Measurements from ENCODE around the gene TERT. TPM values are rescaled to one million over a fixed set of nuclear protein-coding genes. Genes with fewer than 3 reads are reported as not detected.
"Not testable (repeated sequence)": the region's sequence is repeated elsewhere in the genome, so short reads cannot be mapped to it uniquely, and the experiment has no call there.

Gene TERT
- total RNA-seq, 2 donors from 2014 or later, result 0.72 to 13.7 TPM

DNA sequence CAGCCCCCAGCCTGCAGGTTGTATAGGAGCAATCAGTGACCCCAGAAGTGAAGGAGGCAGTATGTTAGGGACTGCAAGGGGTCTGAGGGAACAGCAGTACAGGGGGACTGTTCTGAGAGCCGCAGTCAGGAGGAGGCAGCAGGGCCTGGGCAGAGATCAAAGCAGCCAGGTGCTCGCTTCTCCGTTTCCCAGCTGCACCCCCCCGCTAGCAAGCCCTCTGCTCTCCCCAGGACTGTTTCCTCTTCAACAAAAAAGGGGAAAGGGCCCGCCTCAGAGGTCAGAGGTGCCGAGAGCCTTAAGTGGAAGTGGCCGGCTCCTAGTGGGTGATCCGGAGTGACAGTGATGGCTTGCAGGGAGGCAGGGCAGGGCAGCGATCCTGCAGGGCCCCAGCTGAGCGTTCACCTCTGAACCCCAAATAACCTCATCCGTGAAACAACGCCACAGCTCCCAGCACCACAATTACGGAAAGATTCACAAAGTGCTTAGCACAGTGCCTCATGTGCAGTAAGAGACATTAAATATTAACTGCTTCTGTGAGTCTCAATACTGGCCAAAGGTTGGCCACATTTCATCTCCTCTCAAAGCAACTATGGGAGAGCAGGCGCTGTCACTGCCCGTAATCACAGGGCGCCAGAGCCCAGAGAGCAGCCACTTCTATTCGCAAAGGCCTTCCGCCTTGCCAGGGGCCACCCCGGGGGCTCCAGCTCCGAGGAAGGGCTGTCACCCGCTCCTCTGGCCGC is 42.1 kb upstream of the TERT start:
- DNase-seq, result no peak
- intact Hi-C loops (cut with DNase I), result no loop called here
- H3K27ac ChIP-seq, result no peak overlapping the region

DNA sequence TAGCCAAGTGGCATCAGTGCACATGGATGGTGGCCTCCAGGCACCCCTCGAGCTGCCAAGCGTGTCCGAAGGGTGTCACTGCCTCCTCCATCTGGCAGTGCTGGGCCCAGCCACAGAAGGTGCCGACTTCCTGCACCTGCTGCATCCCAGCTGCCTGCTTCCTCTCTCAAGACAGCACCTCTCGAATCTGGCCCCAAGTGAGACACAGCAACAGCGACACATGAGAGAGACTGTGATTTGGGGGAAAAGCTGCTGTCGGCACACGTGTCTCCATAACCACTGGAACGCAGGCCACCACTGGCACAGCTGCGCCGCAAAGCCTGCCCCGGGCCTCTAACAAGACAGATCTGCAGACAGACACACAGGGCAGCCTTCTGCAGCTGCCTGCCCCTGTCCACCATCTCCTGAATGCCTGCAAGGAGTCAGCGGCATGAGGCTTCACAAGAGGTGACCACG is 41.3 kb upstream of the TERT start:
- Histone ChIP-seq H3K9ac (ENCODE audit: low read depth in 2 of 2, low read length in 2 of 2) (no peak overlapping the region), H3K4me1 (no peaks in the 10 kb centered on the region), H3K27me3 (no peaks in the 10 kb centered on the region), H3K4me3 (no peak overlapping the region), H3K9me3 (no peaks in the 10 kb centered on the region), H3K36me3 (peaks cover 16% of the 10 kb centered on the region), H3K27ac (no peak overlapping the region)
- TF ChIP-seq, protein P1, sequence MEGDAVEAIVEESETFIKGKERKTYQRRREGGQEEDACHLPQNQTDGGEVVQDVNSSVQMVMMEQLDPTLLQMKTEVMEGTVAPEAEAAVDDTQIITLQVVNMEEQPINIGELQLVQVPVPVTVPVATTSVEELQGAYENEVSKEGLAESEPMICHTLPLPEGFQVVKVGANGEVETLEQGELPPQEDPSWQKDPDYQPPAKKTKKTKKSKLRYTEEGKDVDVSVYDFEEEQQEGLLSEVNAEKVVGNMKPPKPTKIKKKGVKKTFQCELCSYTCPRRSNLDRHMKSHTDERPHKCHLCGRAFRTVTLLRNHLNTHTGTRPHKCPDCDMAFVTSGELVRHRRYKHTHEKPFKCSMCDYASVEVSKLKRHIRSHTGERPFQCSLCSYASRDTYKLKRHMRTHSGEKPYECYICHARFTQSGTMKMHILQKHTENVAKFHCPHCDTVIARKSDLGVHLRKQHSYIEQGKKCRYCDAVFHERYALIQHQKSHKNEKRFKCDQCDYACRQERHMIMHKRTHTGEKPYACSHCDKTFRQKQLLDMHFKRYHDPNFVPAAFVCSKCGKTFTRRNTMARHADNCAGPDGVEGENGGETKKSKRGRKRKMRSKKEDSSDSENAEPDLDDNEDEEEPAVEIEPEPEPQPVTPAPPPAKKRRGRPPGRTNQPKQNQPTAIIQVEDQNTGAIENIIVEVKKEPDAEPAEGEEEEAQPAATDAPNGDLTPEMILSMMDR (IDR thresholded peaks at IDR 0.05), result no peak
- intact Hi-C loops (cut with DNase I), result no loop called here
- no peak for DNase-seq

More for the DNA sequence above, 42.1 kb upstream of the TERT start:
- no peaks in the 10 kb centered on the region for H3K27me3 ChIP-seq
- H3K4me3 ChIP-seq, result no peak overlapping the region
- no peaks in the 10 kb centered on the region for H3K4me1 ChIP-seq
- TF ChIP-seq, protein P1 (IDR thresholded peaks at IDR 0.05), result no peak
- H3K9ac ChIP-seq (ENCODE audit: low read depth in 2 of 2, low read length in 2 of 2), result no peak overlapping the region
- H3K9me3 ChIP-seq, result no peaks in the 10 kb centered on the region
- peaks cover 15% of the 10 kb centered on the region for H3K36me3 ChIP-seq

DNA sequence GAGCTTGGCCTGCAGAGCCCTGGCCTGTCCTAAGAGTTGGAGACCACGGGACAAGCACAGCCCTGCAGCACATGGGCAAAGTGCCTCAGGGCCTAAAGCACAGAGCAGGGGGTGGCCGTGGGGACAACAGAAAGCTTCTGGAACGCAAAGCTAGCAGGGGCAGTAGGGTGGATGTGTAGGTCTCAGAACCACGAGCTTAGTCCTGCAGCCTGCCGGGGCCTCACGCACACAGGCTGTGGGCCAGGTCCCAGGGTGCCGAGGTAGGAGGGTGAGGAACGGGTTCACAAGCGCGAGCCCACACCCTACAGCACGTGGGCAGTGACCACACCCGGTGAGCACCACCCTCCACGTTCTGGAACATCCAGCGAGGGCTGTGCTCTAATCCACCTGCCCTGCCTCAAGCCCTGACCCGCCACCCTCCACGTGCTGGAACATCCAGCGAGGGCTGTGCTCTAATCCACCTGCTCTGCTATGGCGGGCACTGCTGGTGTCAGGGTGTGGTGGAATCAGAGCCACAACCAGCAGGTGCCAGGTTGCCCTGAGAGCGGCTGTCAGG is 40.8 kb upstream of the TERT start:
- DNase-seq, result no peak
- H3K36me3 ChIP-seq, result peaks cover 15% of the 10 kb centered on the region
- TF ChIP-seq, protein P1 (IDR thresholded peaks at IDR 0.05), result no peak
- H3K4me3 ChIP-seq, result no peak overlapping the region
- no peak overlapping the region for H3K27ac ChIP-seq
- H3K27me3 ChIP-seq, result no peaks in the 10 kb centered on the region
- no peaks in the 10 kb centered on the region for H3K9me3 ChIP-seq
- no peaks in the 10 kb centered on the region for H3K4me1 ChIP-seq
- intact Hi-C loops (cut with DNase I), result no loop called here
- H3K9ac ChIP-seq (ENCODE audit: low read depth in 2 of 2, low read length in 2 of 2), result no peak overlapping the region

DNA sequence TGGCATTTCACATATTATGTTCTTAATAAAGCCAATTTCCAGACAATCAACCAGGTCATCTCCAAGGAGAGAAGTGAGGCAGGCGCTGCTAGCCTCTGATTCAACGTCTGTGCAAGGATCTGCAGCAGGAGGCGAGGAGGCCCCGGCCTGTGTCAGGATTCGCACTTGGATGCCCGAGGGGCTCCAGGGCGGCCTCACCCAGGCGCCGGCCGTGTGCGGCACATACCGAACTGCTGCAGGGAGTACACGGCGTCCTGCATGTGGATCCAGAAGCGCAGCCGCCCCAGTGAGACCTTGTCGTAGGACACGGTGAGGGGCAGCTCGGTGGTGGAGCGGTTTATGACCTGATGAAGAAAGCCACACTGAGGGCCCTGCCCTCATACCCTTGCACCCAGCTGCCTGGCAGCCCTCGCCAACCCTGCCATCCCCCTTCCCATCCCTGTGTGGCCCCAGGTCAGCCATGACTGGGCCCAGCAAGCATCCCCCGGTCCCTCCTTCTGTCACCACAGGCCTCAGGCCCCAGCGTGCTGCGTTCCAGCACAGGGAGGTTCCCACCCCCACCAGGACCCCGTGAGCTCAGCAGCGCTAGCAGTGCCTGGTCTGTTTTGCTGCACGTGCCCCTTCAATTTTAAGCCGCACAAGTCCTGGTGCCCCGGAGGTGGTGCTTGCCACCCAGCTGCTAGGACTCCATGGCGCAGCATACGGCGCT is 40.1 kb upstream of the TERT start:
- Histone ChIP-seq H3K36me3 (peaks cover 15% of the 10 kb centered on the region), H3K9me3 (no peaks in the 10 kb centered on the region), H3K27ac (no peak overlapping the region), H3K4me3 (no peak overlapping the region), H3K4me1 (no peaks in the 10 kb centered on the region), H3K27me3 (no peaks in the 10 kb centered on the region), H3K9ac (ENCODE audit: low read depth in 2 of 2, low read length in 2 of 2) (no peak overlapping the region)
- TF ChIP-seq, protein P1 (IDR thresholded peaks at IDR 0.05), result no peak
- no peak for DNase-seq
- intact Hi-C loops (cut with DNase I), result no loop called here

DNA sequence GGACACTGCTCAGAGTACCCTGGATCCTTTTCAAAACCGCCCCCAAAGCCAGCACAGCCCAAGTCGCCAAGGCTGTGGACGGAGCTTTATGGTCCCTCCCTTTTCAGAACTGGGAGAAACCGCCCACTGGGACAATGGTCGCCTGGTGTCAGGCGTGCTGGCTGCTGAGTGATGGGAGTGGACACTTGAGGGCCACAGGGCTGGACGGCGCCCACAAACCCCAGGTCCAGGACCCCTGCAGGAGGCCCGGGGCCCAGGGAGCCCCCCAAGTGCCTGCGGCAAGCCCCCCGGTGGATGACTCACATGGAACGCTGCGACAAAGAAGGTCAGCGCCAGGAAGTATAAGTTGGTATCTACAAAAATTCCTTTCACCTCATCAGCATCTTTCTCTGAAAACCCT is 39.1 kb upstream of the TERT start:
- Histone ChIP-seq H3K9me3 (no peaks in the 10 kb centered on the region), H3K4me3 (no peak overlapping the region), H3K9ac (ENCODE audit: low read depth in 2 of 2, low read length in 2 of 2) (no peak overlapping the region), H3K4me1 (no peaks in the 10 kb centered on the region), H3K36me3 (peaks cover 15% of the 10 kb centered on the region), H3K27me3 (no peaks in the 10 kb centered on the region), H3K27ac (no peak overlapping the region)
- TF ChIP-seq, protein P1 (IDR thresholded peaks at IDR 0.05), result no peak
- no peak for DNase-seq
- intact Hi-C loops (cut with DNase I), result no loop called here

DNA sequence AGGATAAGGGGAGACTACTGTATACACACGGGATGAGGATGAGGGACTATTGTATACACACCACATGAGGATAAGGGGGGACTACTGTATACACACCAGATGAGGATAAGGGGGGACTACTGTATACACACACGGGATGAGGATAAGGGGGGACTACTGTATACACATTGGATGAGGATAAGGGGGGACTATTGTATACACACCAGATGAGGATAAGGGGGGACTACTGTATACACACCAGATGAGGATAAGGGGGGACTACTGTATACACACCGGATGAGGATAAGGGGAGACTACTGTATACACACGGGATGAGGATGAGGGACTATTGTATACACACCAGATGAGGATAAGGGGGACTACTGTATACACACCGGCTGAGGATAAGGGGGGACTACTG is 38.4 kb upstream of the TERT start:
- H3K27ac ChIP-seq; H3K9me3 ChIP-seq; H3K9ac ChIP-seq (ENCODE audit: low read depth in 2 of 2, low read length in 2 of 2); DNase-seq; intact Hi-C loops (cut with DNase I); H3K4me3 ChIP-seq; H3K27me3 ChIP-seq; H3K4me1 ChIP-seq: not testable (repeated sequence)
- H3K36me3 ChIP-seq, result peaks cover 15% of the 10 kb centered on the region
